Epithelial cell of proximal tubule (primary cell): Measurements from ENCODE around the gene AADACL4. TPM values are rescaled to one million over a fixed set of nuclear protein-coding genes. Genes with fewer than 3 reads are reported as not detected.
A peak's percentile ranks its signal among the peaks of the same experiment; 100 is the strongest.
"Not testable (repeated sequence)": the region's sequence is repeated elsewhere in the genome, so short reads cannot be mapped to it uniquely, and the experiment has no call there.

Experiments
- DNase-seq: peaks from one replicate; pipeline ENCODE4 v3.0.0-alpha.2; 2011; ENCODE audit warnings: low read depth
- H3K4me3 ChIP-seq: 2 replicates; pipeline ENCODE4 v1.5.1; 2011; ENCODE audit warnings: low read depth, mild to moderate bottlenecking, low read length
- CTCF ChIP-seq: conservative IDR thresholded peaks from 2 replicates; pipeline ENCODE4 v1.5.1; 2012; ENCODE audit warnings: low read depth, mild to moderate bottlenecking, low read length
- total RNA-seq: library from RNA; depleted of rRNA; stranded (reverse); fragments of >200 nt; gene quantifications from 2 replicates; pipeline ENCODE4 v1.2.3, GENCODE V29; 2015

The AADACL4 gene
- total RNA-seq, 1 donor from 2014 or later: not detected

- TF ChIP-seq CTCF: no peak
- no peak for DNase-seq
- no peak overlapping the region for H3K4me3 ChIP-seq
Measured at GRCh38 chr1:12657060-12657884, 13.4 kb downstream of the AADACL4 start.

- DNase-seq, H3K4me3 ChIP-seq: not testable (repeated sequence)
Measured at GRCh38 chr1:12657885-12658512, 14.1 kb downstream of the AADACL4 start.

GRCh38 chr1:12658531-12659453 is 14.9 kb downstream of the AADACL4 start:
- peak; percentile 3 for DNase-seq
- TF ChIP-seq CTCF: peak; percentile 96
- no peak overlapping the region for H3K4me3 ChIP-seq

- DNase-seq: no peak
- no peak overlapping the region for H3K4me3 ChIP-seq
- no peak for TF ChIP-seq CTCF
Measured at GRCh38 chr1:12661606-12662219, 17.8 kb downstream of the AADACL4 start.

- no peak for TF ChIP-seq CTCF
- no peak overlapping the region for H3K4me3 ChIP-seq
- no peak for DNase-seq
Measured at GRCh38 chr1:12662556-12662955, 18.7 kb downstream of the AADACL4 start.

- DNase-seq: no peak
- no peak for TF ChIP-seq CTCF
- no peak overlapping the region for H3K4me3 ChIP-seq
Measured at GRCh38 chr1:12665511-12665910, 21.6 kb downstream of the AADACL4 start.

- no peak for TF ChIP-seq CTCF
Measured at GRCh38 chr1:12666141-12666735, 22.4 kb downstream of the AADACL4 start.

More at GRCh38 chr1:12666141-12666735, 22.4 kb downstream of the AADACL4 start:
- H3K4me3 ChIP-seq: no peak overlapping the region
- no peak for DNase-seq
